ENCODE data around the gene EMCN. TPM values are rescaled to one million over a fixed set of nuclear protein-coding genes. Genes with fewer than 3 reads are reported as not detected.

The EMCN gene
- total and polyA plus RNA-seq, 2 donors (not counting 1 experiment from before 2014, with no cell fraction given) = not detected

- intact Hi-C loops (cut with micrococcal nuclease) = no loop called here
- Histone ChIP-seq H3K4me2 (replicated peaks; ENCODE audit: low read depth, low read length, poor library complexity, severe bottlenecking) (no peak overlapping the region), H3K27ac (ENCODE audit: low read length in 2 of 2) (no peak overlapping the region), H3K4me3 (ENCODE audit: control extremely low read depth in 1 of 5, extremely low read depth in 1 of 5, insufficient read depth in 1 of 5, low read depth in 2 of 5, low read length in 4 of 5) (no peak overlapping the region), H3K9me3 (ENCODE audit: control extremely low read depth in 1 of 3, control insufficient read depth in 2 of 3, insufficient read depth in 1 of 3, low read length in 2 of 3) (no peaks in the 10 kb centered on the region), H3K36me3 (replicated peaks in 1 of 2; ENCODE audit: control extremely low read depth in 1 of 2, control insufficient read depth in 1 of 2, extremely low read depth in 1 of 2, insufficient read depth in 2 of 2, low read length in 1 of 2) (no peaks in the 10 kb centered on the region), H3K27me3 (replicated peaks in 1 of 4; ENCODE audit: control extremely low read depth in 1 of 4, control insufficient read depth in 3 of 4, insufficient read depth in 4 of 4, low read length in 3 of 4) (peaks cover 0 to 5% (median 1%) of the 10 kb centered on the region in 4 experiments), H3K4me1 (ENCODE audit: control insufficient read depth in 2 of 2, insufficient read depth in 2 of 2, low read length in 2 of 2) (no peaks in the 10 kb centered on the region), H2AFZ (ENCODE audit: insufficient read depth, low read depth, low read length, poor library complexity, severe bottlenecking) (no peak overlapping the region), H3K9ac (ENCODE audit: low read length) (no peak overlapping the region), H3K79me2 (ENCODE audit: control insufficient read depth, insufficient read depth, low read length) (no peaks in the 10 kb centered on the region), H4K20me1 (ENCODE audit: control insufficient read depth, insufficient read depth, low read length, poor library complexity, severe bottlenecking) (no peaks in the 10 kb centered on the region)
- H3K27ac Mint-ChIP-seq = no peak overlapping the region
- no peaks in the 10 kb centered on the region for H3K9me3 Mint-ChIP-seq (ENCODE audit: insufficient read depth)
- no peaks in the 10 kb centered on the region for H3K4me1 Mint-ChIP-seq
- DNase-seq (no peak), ATAC-seq (ENCODE audit: low read depth) (no peak)
- POLR2A ChIA-PET = no interaction called here
- WGBS (ENCODE audit: insufficient coverage) = no CpG with 5 or more reads among the region's 2 CpGs
- CTCF ChIA-PET = no interaction called here
- peaks cover 8% of the 10 kb centered on the region for H3K27me3 Mint-ChIP-seq
- H3K4me3 Mint-ChIP-seq = no peak overlapping the region
- TF ChIP-seq EZH2 (IDR thresholded peaks at IDR 0.05; ENCODE audit: borderline replicate concordance, insufficient read depth, low read depth, low read length, poor library complexity, severe bottlenecking) = no peak
- no peak for TF ChIP-seq CTCF (IDR thresholded peaks at IDR 0.05)
Measured at GRCh38 chr4:100557306-100557705, 39.5 kb upstream of the EMCN start.

DNA sequence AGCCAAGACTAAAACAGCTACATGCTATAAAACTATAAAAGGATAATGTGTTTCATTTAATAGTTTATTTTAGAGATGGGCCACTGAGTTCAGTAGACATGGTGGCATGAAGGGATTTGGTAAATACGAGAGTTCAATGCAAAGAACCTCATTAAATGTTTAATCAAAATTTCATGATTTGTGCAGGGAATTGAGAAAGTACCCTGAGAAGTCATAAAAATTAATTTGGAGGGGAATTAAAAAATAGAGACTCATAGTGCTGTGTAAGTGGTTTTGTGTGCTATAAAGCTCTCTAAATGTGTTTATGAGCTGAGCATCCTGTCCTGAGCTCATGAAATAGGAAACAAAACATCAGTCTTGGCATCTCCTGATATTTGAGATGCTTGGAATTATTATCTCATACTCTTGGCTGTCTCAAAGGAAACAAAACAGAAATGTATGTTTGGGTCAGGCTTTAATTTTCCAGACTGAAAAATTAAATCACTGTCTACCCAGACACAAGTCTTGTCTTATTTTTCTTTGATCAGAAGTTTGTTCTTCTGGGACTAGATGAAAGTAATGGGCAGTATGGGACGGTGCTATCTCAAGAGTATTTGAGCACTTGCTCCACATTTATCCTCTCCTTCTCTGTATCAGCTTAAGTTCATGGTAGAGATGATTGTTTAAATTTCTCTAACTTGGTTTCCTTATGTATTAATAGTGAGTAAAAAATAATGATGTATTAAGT lies 38.0 kb upstream of the EMCN start:
- Histone ChIP-seq H3K4me2 (replicated peaks; ENCODE audit: low read depth, low read length, poor library complexity, severe bottlenecking) (no peak overlapping the region), H4K20me1 (ENCODE audit: control insufficient read depth, insufficient read depth, low read length, poor library complexity, severe bottlenecking) (no peaks in the 10 kb centered on the region), H2AFZ (ENCODE audit: insufficient read depth, low read depth, low read length, poor library complexity, severe bottlenecking) (no peak overlapping the region), H3K79me2 (ENCODE audit: control insufficient read depth, insufficient read depth, low read length) (no peaks in the 10 kb centered on the region), H3K9me3 (ENCODE audit: control extremely low read depth in 1 of 3, control insufficient read depth in 2 of 3, insufficient read depth in 1 of 3, low read length in 2 of 3) (no peaks in the 10 kb centered on the region), H3K4me3 (ENCODE audit: control extremely low read depth in 1 of 5, extremely low read depth in 1 of 5, insufficient read depth in 1 of 5, low read depth in 2 of 5, low read length in 4 of 5) (no peak overlapping the region), H3K36me3 (replicated peaks in 1 of 2; ENCODE audit: control extremely low read depth in 1 of 2, control insufficient read depth in 1 of 2, extremely low read depth in 1 of 2, insufficient read depth in 2 of 2, low read length in 1 of 2) (no peaks in the 10 kb centered on the region), H3K9ac (ENCODE audit: low read length) (no peak overlapping the region), H3K27me3 (replicated peaks in 1 of 4; ENCODE audit: control extremely low read depth in 1 of 4, control insufficient read depth in 3 of 4, insufficient read depth in 4 of 4, low read length in 3 of 4) (peaks cover 0 to 5% (median 1%) of the 10 kb centered on the region in 4 experiments), H3K27ac (ENCODE audit: low read length in 2 of 2) (no peak overlapping the region), H3K4me1 (ENCODE audit: control insufficient read depth in 2 of 2, insufficient read depth in 2 of 2, low read length in 2 of 2) (no peaks in the 10 kb centered on the region)
- intact Hi-C loops (cut with micrococcal nuclease) = no loop called here
- H3K9me3 Mint-ChIP-seq (ENCODE audit: insufficient read depth) = no peaks in the 10 kb centered on the region
- DNase-seq (no peak), ATAC-seq (ENCODE audit: low read depth) (no peak)
- H3K27ac Mint-ChIP-seq = no peak overlapping the region
- peaks cover 8% of the 10 kb centered on the region for H3K27me3 Mint-ChIP-seq
- no peaks in the 10 kb centered on the region for H3K4me1 Mint-ChIP-seq
- TF ChIP-seq CTCF (IDR thresholded peaks at IDR 0.05) = no peak
- 80% methylated on average over 1 of the region's 2 CpGs for WGBS (ENCODE audit: insufficient coverage)
- H3K4me3 Mint-ChIP-seq = no peak overlapping the region
- CTCF ChIA-PET = interaction anchor here (1.5 kb wide), 1 partner anchor 9 kb away, joined by 3 read pairs; no protein-coding TSS in a partner anchor
- POLR2A ChIA-PET = no interaction called here
